ENCODE data around the gene MAP2K5. TPM values are rescaled to one million over a fixed set of nuclear protein-coding genes. Genes with fewer than 3 reads are reported as not detected.

Gene MAP2K5
- total and polyA plus RNA-seq, 9 of the 15 experiments (the other 6 are each of a cell fraction or from before 2014, with no cell fraction given): 0.41 to 16.5 (median 7.5) TPM

GRCh38 chr15:67738056-67738455 lies 195.6 kb downstream of the MAP2K5 start:
- H3K79me2 ChIP-seq (ENCODE audit: control insufficient read depth, insufficient read depth, low read length): no peaks in the 10 kb centered on the region
- no peaks in the 10 kb centered on the region for H3K27me3 ChIP-seq (ENCODE audit: control insufficient read depth in 2 of 2, insufficient read depth in 2 of 2, low read length in 2 of 2)
- FAIRE-seq (no peak), DNase-seq (ENCODE audit: extremely low read depth in 1 of 4, low spot score in 3 of 4) (no peak), ATAC-seq (no peak)
- no peak overlapping the region for H3K4me2 ChIP-seq (ENCODE audit: insufficient read depth, low read length)
- H3K9me1 ChIP-seq (ENCODE audit: control insufficient read depth, insufficient read depth, low read length): no peaks in the 10 kb centered on the region
- POLR2A ChIA-PET: interaction anchor here (1.2 kb wide), 1 partner anchor 9 kb away, joined by 3 read pairs; no protein-coding TSS in a partner anchor
- H3K4me3 ChIP-seq: no peak overlapping the region
- no peak overlapping the region for H3K27ac ChIP-seq (ENCODE audit: extremely low read depth, low read depth, low read length)
- CTCF ChIA-PET (ENCODE audit: low intra/inter-chr PET ratio): no interaction called here
- intact Hi-C loops (cut with micrococcal nuclease): loop anchor here (10.0 kb wide), 1 partner anchor 283 kb away; no protein-coding TSS in a partner anchor
- no peaks in the 10 kb centered on the region for H3K9me3 ChIP-seq (replicated peaks; ENCODE audit: control insufficient read depth, insufficient read depth, low read depth, low read length)
- H3K4me1 ChIP-seq (replicated peaks in 1 of 2; ENCODE audit: control insufficient read depth in 2 of 2, insufficient read depth in 2 of 2, low read length in 2 of 2): no peaks in the 10 kb centered on the region
- no peak overlapping the region for H2AFZ ChIP-seq (ENCODE audit: low read depth, low read length)
- no TSS peak for BruUV-seq (replicated peaks)
- H3K9ac ChIP-seq (ENCODE audit: insufficient read depth in 1 of 2, low read depth in 2 of 2, low read length in 2 of 2): no peak overlapping the region
- WGBS (ENCODE audit: insufficient coverage, low coverage, missing lambda C conversion rate): 47% methylated on average over 3 of the region's 4 CpGs
- no peaks in the 10 kb centered on the region for H4K20me1 ChIP-seq (replicated peaks; ENCODE audit: control insufficient read depth, insufficient read depth, low read length)
- in situ Hi-C loops (cut with MboI): no loop called here
- TF ChIP-seq HMG20B (CRISPR knock-in tag; IDR thresholded peaks at IDR 0.05) (no peak), MBD1 (CRISPR knock-in tag; IDR thresholded peaks at IDR 0.05) (no peak), ZNF695 (CRISPR knock-in tag; IDR thresholded peaks at IDR 0.05) (no peak), RNF2 (IDR thresholded peaks at IDR 0.05) (no peak), TCF3 (CRISPR knock-in tag; IDR thresholded peaks at IDR 0.05) (no peak)
- no peaks in the 10 kb centered on the region for H3K36me3 ChIP-seq (ENCODE audit: control insufficient read depth, insufficient read depth, low read length)

GRCh38 chr15:67740405-67740804 lies 197.9 kb downstream of the MAP2K5 start:
- Histone ChIP-seq H3K79me2 (ENCODE audit: control insufficient read depth, insufficient read depth, low read length) (no peaks in the 10 kb centered on the region), H3K27ac (ENCODE audit: extremely low read depth, low read depth, low read length) (no peak overlapping the region), H3K36me3 (ENCODE audit: control insufficient read depth, insufficient read depth, low read length) (no peaks in the 10 kb centered on the region), H4K20me1 (replicated peaks; ENCODE audit: control insufficient read depth, insufficient read depth, low read length) (no peaks in the 10 kb centered on the region), H3K9me1 (ENCODE audit: control insufficient read depth, insufficient read depth, low read length) (no peaks in the 10 kb centered on the region), H3K4me2 (ENCODE audit: insufficient read depth, low read length) (no peak overlapping the region), H3K9ac (ENCODE audit: insufficient read depth in 1 of 2, low read depth in 2 of 2, low read length in 2 of 2) (no peak overlapping the region), H2AFZ (ENCODE audit: low read depth, low read length) (no peak overlapping the region), H3K27me3 (ENCODE audit: control insufficient read depth in 2 of 2, insufficient read depth in 2 of 2, low read length in 2 of 2) (no peaks in the 10 kb centered on the region), H3K9me3 (replicated peaks; ENCODE audit: control insufficient read depth, insufficient read depth, low read depth, low read length) (no peaks in the 10 kb centered on the region), H3K4me3 (no peak overlapping the region), H3K4me1 (replicated peaks in 1 of 2; ENCODE audit: control insufficient read depth in 2 of 2, insufficient read depth in 2 of 2, low read length in 2 of 2) (no peaks in the 10 kb centered on the region; a peak in 2 of 5 replicates)
- CTCF ChIA-PET (ENCODE audit: low intra/inter-chr PET ratio): no interaction called here
- POLR2A ChIA-PET: interaction anchor here (0.6 kb wide), 1 partner anchor 8 kb away, joined by 3 read pairs; no protein-coding TSS in a partner anchor
- 65% methylated on average over 3 of the region's 3 CpGs for WGBS (ENCODE audit: insufficient coverage, low coverage, missing lambda C conversion rate)
- ATAC-seq (no peak), DNase-seq (ENCODE audit: extremely low read depth in 1 of 4, low spot score in 3 of 4) (no peak), FAIRE-seq (no peak)
- intact Hi-C loops (cut with micrococcal nuclease): no loop called here
- in situ Hi-C loops (cut with MboI): no loop called here
- BruUV-seq (replicated peaks): no TSS peak
- TF ChIP-seq KLF1 (tag; IDR thresholded peaks at IDR 0.05) (no peak), NR2C2 (CRISPR knock-in tag; IDR thresholded peaks at IDR 0.05) (no peak), NR2C2 (tag; IDR thresholded peaks at IDR 0.05) (no peak), ZC3H8 (IDR thresholded peaks at IDR 0.05) (no peak), TBL1XR1 (IDR thresholded peaks at IDR 0.05; ENCODE audit: low read length in 2 of 2) (no peak), HMG20A (CRISPR knock-in tag; conservative IDR thresholded peaks at IDR 0.05) (no peak), ZNF280A (IDR thresholded peaks at IDR 0.05; ENCODE audit: low read depth, partially characterized antibody) (no peak), TFAP4 (CRISPR knock-in tag; IDR thresholded peaks at IDR 0.05; ENCODE audit: borderline replicate concordance) (no peak)
- TF ChIP-seq, protein P1, sequence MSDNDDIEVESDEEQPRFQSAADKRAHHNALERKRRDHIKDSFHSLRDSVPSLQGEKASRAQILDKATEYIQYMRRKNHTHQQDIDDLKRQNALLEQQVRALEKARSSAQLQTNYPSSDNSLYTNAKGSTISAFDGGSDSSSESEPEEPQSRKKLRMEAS (CRISPR knock-in tag; IDR thresholded peaks at IDR 0.05): no peak
